Choroid plexus epithelial cell (primary cell): ENCODE measurements around the gene CXCL8.
"Not testable (repeated sequence)": the region's sequence is repeated elsewhere in the genome, so short reads cannot be mapped to it uniquely, and the experiment has no call there.

Experiments used
- DNase-seq: peaks from one replicate; pipeline ENCODE4 v3.0.0-alpha.2; 2010; ENCODE audit warnings: low read depth
- H3K4me3 ChIP-seq: 2 replicates; pipeline ENCODE4 v1.5.1; 2011; ENCODE audit warnings: low read depth, mild to moderate bottlenecking, control low read depth, low read length, moderate library complexity
- TF ChIP-seq, protein P1 (sequence below): conservative IDR thresholded peaks from 2 replicates; pipeline ENCODE4 v1.5.1; 2011; ENCODE audit warnings: low read depth, mild to moderate bottlenecking, control low read depth, inconsistent platforms, low read length, moderate library complexity

The CXCL8 gene

DNA sequence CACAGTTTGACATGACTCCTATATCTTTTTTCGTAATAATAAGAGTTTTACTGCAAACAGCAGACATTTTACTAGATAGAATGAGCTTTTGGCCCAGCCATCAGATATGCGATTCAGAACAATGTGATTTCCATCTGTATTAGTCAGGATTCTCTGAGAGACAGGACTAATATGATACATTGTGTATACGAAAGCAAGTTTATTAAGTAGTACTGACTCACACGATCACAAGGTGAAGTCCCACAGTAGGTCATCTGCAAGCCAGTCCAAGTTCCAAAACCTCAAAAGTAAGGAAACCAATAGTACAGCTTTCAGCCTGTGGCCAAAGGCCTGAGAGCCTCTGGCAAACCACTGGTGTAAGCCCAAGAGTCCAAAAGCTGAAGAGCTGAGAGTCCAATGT, 24.1 kb downstream of the CXCL8 start:
- TF ChIP-seq, protein P1, sequence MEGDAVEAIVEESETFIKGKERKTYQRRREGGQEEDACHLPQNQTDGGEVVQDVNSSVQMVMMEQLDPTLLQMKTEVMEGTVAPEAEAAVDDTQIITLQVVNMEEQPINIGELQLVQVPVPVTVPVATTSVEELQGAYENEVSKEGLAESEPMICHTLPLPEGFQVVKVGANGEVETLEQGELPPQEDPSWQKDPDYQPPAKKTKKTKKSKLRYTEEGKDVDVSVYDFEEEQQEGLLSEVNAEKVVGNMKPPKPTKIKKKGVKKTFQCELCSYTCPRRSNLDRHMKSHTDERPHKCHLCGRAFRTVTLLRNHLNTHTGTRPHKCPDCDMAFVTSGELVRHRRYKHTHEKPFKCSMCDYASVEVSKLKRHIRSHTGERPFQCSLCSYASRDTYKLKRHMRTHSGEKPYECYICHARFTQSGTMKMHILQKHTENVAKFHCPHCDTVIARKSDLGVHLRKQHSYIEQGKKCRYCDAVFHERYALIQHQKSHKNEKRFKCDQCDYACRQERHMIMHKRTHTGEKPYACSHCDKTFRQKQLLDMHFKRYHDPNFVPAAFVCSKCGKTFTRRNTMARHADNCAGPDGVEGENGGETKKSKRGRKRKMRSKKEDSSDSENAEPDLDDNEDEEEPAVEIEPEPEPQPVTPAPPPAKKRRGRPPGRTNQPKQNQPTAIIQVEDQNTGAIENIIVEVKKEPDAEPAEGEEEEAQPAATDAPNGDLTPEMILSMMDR: no peak
- DNase-seq: peak; percentile 78

DNA sequence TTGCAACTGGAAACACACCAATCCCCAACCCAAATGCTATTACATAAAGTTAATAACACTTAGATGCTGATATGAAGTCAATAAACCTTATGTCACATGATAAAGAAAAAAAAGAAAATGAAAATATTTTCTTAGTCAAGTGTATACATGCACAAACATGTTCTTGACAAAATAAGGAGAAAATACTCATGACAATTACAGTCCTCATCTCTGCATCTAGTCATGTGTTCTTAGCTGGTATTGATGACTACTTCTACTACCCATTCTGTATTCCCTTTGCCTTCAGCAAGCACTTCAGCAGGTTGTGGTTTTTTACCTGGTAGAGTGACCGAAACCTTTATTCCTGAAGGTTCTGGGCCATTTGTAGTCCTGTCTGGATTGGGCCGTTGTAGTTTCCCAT, 24.9 kb downstream of the CXCL8 start:
- no peak for DNase-seq
- no peak overlapping the region for H3K4me3 ChIP-seq
- TF ChIP-seq, protein P1: no peak

More for the DNA sequence above, 24.1 kb downstream of the CXCL8 start:
- no peak overlapping the region for H3K4me3 ChIP-seq

DNA sequence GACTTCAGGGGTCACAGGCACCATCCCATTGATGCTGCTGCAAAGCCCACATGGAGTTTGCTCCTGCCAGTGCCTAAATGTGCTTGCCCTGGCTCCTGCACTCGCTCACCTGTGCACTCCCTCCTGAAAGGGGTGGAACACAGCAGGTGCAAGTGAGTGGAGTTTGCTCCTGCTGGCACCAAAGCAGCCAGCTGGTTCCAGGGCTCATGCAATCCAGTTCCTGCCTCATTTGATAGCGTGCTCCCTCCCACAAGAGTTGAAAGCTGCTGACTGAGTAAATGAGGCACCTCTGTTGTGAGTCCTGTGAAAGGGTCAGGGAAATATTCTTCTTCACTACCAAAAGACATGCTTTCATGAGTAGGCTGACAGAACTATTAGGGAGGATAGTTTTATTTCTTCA, 30.5 kb downstream of the CXCL8 start:
- H3K4me3 ChIP-seq: no peak overlapping the region
- TF ChIP-seq, protein P1: no peak
- no peak for DNase-seq

DNA sequence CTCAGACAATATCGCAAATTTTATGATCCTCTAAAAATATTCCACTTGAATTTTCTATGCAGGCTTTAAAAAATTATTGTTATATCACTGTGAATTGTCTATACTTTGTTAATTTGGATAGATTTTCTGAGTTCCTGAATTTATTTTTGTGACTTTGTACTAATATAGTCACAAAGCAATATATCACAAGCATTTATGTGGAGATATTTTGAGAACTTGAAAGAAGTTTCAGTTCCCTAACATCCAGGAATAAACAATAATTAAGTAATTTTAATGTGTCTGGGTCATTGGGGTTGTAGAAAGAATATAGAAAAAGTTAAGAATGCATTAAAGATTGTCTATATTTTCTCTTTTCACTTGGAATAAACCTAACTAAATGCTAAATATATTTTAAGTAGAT, 32.0 kb downstream of the CXCL8 start:
- TF ChIP-seq, protein P1: no peak
- H3K4me3 ChIP-seq: no peak overlapping the region
- no peak for DNase-seq

DNA sequence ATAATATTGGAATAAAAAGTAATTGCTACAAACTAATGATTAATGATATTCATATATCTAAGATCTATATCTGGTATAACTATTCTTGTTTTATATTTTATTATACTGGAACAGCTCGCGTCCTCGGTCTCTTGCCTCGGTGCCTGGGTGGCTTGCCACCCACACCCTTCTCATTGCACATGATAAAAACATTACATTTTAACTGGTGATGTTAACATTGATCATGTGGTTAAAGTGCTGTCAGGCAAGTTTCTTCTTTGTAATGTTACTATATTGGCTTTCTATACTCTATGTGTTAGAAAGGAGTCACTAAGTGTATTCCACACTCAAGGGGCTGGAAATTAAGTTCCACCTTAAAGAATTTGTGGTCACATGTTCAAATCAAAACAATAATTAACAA, 34.0 kb downstream of the CXCL8 start:
- H3K4me3 ChIP-seq, DNase-seq: not testable (repeated sequence)

DNA sequence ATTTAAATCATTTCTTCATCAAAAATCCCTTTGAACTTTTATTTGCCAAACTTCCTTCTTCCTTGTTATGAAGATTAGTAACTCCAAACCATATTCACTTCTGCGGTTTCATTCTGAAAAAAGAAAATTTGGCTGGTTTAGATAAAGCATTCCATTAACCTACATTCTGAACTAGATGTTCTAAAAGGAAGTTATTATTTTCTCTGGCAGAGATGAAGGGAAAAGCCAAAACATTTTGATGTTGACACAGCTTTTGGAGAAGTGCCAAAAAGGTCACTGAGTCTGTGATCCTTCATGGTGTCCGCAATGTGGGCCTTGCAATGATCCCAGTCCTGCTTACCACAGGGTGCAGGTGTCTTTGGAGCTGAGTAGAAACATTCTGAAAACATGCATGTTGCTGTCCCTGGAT, 36.0 kb downstream of the CXCL8 start:
- peak; percentile 99 for DNase-seq
- H3K4me3 ChIP-seq: no peak overlapping the region
- TF ChIP-seq, protein P1: no peak

DNA sequence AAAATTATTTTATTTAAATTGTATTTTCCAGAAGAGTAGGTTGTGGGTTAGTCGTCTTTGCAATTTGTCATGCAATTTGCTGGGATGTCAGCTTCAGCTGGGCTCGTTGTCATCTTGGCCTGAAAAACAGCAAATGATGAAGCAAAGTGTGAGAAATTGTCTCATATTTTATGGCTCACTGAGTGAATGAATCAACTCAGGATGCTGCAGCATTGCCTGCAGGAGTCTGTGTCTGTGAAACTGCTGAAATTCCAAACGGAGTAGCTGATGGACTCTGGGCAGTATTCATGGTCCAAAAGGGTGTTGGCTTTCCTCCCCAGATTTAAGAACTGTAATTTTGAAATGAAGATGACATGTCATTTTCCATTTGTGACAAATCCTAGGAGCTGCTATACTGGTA, 37.2 kb downstream of the CXCL8 start:
- peak; percentile 65 for DNase-seq
- no peak overlapping the region for H3K4me3 ChIP-seq
- TF ChIP-seq, protein P1: no peak

DNA sequence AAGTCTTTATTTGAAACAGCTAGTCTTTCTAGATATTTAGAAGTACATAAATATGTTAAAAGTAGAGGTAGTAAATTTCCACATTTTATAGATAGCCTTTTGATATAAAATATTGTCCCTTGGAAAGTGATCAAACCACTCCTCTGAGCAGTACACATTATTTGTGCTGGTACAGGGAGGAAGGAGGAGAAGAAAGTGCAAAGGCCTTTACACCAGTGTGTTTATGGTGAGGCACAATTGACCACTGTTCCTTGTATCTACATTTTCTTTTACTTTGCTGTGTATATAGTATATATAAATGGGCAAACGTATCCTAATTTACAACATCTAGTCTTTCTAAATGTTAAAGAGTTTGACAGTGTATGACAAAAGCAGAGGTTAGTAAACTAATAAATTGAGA, 39.9 kb downstream of the CXCL8 start:
- DNase-seq: no peak
- TF ChIP-seq, protein P1: no peak
- H3K4me3 ChIP-seq: no peak overlapping the region
